GM19238 (cell line): Measurements from ENCODE around the gene UCK2.

ENCODE experiments used
- DNase-seq: peaks from one replicate; pipeline ENCODE4 v3.0.0; 2011; ENCODE audit warnings: low spot score; ENCODE audit not compliant: insufficient read length

Gene UCK2

DNA sequence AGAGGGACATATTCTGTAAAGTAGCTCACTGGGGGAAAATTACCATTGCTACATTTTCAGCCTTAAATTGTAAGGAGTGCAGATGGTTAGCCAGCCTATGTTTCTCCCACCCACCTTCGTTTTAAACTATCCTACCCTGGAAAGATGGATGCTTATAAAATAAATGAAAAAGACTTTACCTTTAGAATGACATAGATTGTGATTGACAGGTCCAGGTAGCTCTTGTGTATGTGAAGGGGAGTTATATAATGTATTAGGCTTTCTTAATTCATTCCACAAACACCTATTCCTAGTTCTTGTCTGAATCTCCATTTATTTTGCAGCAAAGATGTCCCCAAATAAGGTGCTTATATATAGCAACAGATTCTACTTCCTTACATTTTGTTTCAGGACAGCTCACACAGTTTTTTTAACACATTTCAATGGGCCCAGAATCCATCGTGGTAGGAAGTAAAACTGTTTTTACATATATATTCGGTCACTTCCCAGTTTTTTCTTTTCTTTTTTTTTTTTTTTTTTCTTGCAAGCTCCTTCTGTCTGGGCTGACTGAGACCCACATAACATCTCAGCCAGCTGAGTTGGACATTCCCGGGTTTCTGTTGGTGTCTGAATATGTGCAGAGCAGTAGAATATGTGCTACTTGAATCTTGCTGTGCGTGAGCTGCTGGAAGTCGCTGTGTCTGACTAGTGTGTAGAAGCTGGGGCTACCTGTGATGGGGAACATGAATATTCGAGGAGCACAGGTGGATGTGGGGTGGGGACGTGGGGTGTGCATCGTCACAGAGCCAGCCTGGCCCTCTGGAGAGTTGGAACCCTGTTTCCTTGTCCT lies 27.8 kb downstream of the UCK2 start:
- DNase-seq: no peak

DNA sequence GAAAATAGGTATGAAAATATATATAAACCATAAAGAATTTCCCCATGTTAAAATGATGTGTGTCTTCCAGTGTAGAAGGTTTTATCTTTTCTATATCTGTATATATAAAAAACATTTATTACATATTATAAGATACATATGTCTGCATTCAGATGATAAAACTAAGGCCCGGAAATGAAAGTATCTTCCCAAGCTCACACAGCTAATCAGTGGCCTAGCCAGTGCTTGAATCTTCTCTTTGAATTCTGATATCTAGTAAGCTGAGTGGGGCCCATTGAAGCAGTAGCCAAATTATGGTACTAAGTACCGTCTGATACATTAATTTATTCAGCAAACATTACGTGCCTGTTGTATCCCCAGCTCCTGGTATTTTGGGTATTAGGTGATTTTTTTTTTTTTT lies 28.6 kb downstream of the UCK2 start:
- DNase-seq: no peak

DNA sequence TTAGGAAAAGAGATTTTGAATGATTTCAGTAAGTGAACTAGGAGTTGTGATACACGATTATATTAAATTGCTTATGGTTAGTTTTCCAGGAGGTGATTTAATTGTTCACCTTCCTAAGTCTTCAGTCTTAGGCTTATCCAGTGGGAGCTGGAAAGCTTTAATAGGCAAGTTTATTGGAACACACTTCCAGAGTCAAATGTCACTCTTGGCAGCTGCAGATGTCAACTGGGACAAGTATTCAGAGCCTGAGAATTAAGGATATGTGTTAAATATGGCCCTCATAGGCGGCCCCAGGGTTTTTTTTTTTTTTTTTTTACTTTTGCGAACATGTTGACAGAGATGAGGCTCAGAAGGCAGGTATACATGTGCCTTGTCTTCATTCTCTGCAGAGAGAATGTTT lies 29.2 kb downstream of the UCK2 start:
- DNase-seq: no peak

DNA sequence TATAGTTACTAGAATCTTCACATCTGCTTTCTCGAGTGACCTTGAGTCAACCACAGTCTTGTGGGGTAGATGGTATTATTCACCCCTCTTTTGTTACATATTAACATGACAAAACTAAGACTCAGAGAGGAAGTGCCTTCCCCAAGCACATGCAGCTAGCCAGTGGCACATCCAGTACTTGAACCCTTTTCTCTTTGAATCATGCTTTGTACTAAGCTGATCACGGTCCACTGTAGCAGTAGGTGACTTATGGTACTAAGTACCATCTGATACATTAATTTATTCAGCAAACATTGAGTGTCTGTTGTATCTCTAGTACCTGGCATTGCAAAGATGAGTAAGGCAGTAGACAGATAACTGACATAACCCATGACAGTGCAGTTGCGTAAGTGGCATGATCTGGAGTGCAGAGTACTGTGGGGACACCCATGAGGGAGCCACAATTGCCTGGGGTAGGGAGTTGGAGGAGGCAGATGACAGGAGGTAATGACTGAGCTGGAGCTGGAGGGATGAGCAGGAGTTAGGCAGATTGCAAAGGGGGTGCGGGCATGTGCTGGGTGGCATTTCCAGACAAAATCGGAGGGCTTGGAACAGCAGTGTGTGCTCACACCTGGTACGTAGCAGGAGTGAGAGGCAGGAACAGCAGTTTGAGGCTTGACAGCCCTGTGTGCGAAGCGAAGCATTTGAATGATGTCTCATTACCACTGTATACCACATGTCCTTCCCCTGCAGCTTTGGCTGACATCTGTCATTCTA lies 29.8 kb downstream of the UCK2 start:
- peak; percentile 50 for DNase-seq

DNA sequence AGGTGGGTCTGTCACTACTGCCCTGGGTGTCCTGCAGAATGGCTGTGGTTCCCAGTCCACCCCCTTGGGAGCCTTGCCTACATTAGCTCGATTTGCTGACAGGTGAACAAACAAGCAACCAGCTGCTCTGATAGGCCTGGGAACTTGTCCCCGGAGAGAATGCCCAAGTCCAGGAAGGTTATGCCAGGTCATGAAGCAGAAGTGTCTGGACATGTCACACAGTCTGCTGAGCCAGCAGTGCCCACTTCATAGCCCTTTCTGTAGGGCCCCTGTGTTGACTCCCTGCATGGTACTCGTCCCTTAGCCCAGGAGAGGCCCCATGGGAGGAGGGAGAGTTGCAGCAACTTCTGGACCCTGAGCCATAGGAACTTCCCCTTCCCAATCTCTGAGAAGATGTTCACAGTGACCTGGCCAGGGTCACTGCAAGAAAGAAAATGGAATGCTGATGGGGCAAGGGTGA lies 31.0 kb downstream of the UCK2 start:
- DNase-seq: no peak

DNA sequence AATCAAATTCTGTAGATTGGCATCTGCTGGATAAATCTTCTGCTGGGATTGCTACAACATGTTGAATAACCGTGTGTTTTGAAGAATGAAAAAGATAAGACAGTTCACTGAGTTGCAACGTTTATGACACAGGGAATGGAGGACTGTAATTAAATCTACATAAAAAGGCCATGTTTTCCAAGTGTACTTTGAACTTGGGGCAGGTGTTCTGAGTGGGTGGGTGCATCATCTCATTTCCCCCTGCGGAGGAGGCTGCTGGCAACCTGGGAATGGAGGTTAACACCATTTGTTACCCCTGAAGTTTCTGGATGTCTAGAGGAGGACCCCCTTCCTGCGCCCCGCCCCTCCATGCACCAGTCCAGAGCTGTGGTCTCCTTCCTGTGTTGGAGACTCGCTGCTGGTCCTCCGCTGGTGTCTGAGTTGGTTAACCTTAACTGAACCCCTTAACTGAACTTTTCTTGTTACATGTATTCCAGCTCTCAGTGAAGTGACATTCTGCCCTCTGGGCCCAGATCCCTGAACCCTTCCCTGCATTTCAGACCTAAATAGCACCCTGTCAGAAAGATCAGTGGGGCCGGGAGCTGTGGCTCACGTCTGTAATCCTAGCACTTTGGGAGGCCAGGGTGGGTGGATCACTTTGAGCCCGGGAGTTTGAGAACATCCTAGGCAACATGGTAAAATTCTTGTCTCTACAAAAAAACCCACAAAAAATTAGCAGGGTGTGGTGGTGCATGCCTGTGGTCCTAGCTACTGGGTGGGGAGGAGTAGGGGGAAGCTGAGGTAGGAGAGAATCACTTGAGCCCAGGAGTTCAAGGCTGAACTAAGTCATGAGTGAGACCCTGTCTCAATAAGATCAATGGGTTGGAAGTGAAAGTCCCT lies 31.8 kb downstream of the UCK2 start:
- no peak for DNase-seq

DNA sequence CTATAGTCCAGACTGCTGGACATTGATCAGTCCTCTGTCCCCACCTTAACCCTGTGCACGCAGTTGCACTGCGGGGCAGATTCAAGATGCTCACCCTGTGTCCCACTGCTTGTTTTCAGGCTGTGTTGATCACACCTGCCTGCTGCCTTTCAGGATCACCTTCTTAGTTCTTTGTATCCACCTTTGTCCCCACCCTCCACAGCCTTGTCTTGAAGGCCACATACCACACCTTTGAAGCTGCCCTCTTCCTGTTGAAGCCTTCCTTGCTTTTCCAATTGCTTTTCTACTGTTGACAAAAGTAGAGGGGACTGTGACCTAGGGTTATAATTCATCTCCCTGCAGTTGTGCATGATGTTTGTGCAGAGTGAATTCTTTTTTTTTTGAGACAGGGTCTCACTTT lies 32.7 kb downstream of the UCK2 start:
- DNase-seq: no peak

DNA sequence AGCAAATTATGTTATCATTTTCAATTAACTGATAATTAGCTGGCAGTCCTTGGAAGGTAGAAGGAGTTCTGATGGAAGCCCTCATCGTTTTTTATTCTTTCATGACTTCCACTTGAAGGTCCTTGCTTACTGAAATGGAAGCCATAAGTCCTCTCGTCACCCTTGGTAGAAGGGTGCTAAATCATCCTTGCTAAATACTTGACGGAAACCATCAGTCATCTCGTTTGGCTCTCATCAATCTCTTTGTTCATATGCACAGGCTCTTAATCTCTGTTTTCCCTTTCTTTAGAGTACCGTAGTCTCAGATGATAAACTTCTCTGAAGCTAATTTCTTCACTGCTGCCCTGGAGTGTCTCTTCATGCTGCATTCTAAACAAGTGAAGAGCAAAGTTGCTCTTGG lies 34.5 kb downstream of the UCK2 start:
- DNase-seq: no peak

DNA sequence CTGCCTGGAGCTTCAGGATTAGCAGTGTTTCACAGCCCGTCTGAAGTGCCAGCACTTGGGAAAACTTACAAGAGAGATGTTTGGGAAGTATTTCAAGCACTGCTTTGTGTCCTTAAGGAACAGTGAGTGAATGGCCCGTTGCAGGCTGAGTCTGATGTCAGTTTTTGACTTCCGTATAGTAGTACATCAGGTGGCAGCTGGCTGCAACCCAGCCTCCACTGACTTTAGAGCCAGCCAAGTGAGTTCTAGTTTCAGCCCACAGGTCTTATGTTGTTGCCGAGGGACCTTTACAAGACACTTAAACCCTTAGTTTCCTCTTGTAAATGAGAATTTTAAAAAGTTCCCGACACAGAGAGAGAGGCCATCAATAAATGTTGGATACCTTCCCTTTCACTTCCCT lies 35.0 kb downstream of the UCK2 start:
- DNase-seq: no peak

DNA sequence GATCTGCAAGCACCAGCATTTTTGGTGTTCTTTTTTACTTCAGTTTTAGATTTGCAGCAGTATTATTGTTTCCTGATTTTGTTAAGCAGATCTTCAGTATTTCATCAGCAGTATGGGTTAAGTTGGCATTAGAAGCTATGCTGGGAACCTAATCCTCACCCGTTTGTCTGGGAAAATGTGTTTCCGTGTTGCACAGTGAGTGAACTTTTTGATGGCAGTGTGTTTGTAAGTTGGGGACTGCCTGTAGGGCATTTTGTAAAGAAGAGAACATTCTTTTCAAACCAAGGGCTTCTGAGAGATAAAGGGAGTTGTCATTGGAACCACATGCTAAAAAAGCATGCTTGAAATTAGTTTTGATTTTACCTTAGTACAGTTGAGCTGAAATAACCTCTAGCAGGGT lies 35.9 kb downstream of the UCK2 start:
- no peak for DNase-seq

DNA sequence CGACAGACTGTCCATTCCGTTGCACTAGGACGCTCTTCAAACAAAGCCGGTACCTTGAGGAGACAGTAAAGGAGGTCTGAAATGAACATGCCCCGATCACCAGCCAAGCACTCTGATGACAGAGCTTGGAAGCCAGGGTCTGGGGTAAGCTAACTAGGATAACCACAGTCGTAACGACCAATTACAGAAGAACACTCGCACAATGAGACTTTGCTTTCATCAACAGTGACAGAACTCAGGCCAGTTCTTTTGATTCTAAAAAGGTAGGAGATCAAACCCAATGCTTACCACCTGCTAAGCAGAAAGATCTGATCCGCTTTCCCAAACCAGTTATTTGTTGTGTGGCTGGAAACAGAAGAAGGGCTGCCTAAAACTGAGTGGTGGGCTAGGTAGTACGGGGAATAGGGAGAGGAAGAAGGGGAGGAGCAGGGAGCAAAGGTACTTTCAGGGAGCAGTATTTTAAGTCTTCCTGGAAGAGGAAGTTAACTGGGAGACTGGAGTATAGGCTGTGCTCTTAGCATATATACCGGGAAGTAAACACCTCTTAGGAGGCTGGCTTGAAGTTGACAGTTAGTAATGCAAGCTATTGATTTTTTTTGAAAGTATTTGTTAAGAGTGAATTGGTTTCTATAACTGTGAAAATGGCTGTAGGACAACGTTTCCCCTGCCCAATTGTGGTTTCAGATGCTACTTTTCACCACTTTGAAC lies 38.4 kb downstream of the UCK2 start:
- no peak for DNase-seq

DNA sequence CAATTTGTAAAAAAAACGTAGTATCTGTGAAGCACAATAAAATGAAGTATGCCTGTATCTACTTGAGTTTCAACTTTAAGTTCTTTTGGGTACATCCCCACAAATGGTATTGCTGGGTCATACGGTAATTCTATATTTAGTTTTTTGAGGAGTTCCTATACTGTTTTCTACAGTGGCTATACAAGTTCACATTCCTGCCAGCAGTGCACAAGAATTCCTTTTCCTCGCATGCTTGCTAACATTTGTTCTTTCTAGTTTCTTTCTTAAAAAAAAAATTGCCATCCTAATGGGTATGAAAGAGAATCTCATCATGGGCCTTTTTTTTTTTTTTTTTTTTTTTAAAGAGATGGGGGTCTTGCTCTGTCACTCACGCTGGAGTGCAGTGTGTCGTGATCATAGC lies 41.9 kb downstream of the UCK2 start:
- no peak for DNase-seq

DNA sequence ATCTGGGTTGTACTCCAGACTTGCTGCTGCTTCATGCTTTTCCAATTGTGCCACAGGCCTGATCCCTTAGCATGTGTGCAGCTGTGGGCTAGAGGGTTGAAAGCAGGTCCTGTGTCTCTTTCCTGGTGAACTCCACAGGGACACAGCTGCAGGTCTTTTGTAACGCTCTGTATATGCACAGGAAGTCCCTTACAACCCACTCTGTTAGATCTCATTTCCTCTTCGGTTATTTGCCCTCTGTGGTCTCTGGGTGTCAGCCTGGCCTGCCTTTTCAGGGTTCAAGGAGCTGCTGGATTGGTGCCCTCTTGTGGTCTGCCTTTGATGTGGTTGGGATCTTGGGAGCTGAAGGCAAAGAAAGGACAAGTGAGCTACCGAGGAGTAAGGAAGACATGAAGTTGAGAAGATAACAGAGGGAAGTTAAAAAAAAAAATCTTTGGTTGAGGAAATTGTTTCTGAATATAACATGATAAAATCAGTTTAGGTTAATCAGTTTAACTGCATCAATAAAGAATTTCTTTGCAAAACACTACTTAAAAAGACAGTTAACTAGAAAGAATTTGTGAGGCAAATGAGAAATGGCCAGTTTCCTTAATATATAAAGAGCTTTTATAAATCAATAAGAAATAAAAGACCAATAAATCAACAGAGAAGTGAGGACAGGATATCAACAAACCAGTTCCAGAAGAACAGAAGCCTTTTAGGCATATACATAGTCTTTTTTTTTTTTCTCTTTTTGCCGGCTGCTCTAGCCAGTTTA lies 44.1 kb downstream of the UCK2 start:
- DNase-seq: peak; percentile 32

DNA sequence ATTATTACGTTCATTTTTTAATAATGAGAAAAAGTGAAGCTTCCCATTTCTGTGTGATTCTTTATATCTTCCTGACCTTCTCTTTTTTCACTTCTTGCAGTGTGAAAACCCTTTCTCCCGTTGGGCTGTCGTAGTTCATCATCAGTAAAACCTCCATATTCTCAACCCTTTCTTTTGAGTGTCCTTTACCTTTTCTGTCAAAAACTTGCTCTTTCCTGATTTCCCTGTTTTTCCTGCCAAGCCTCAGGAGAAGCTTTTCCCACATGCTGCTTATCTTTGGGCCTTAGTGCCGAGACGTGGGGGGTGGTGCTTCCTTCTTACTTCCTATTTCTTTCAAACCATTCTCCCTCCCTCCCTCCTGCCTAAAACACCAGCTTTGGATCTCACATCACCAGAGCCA lies 46.1 kb downstream of the UCK2 start:
- no peak for DNase-seq

DNA sequence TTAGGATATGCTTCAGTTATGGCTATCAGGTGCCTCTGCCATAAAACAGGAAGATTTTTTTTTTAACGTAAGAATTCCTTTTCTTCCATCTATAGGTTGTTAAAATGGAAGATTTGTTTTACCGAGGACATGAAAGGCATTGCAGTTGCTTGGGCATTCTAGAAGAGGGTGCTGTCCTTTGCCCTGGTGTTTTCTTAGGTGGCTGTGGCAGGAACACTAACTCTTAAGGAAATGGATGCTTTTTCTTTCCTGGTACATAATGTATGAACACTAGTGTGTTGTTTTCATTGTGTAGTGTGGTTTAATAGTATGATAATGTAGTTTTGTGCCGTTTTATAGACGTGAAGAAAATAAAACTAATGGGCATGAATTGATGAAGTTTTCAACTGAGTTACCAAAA lies 47.2 kb downstream of the UCK2 start:
- DNase-seq: no peak

DNA sequence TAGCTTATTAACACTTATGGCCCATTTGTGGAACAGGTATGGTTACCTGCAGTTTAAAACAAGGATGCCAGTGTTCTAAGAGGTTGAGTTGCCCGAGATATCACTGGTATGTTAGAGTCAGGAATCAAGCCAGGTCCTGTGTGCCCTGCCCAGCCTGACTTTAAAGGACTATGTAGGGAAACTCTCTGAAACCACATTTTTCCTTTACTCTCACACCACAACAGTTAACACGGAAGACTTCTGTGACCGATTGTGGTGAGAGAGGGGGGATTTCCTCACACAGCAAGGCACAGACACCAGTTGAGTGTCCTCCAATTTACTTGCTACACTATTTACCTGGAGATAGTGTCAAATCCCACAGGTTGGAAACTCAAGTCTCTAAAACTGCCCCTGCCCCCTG lies 47.8 kb downstream of the UCK2 start:
- DNase-seq: no peak

DNA sequence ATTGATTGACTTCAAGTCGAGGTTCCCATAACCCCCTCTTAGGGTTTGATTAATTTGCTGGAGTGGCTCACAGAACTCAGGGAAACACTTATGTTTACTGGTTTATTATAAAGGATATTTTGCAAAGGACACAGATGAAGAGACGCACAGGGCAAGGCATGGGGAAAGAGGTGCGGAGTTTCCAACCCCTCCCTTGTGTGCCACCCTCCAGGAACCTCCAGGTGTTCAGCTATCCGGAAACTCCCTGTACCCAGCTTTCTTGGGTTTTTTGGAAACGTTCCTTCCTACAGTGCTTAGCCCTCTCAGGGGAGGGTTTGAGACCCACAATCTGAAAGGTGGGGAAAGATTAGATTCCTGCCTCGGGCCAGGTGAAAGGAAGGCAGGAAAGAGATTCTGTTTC lies 48.2 kb downstream of the UCK2 start:
- no peak for DNase-seq

DNA sequence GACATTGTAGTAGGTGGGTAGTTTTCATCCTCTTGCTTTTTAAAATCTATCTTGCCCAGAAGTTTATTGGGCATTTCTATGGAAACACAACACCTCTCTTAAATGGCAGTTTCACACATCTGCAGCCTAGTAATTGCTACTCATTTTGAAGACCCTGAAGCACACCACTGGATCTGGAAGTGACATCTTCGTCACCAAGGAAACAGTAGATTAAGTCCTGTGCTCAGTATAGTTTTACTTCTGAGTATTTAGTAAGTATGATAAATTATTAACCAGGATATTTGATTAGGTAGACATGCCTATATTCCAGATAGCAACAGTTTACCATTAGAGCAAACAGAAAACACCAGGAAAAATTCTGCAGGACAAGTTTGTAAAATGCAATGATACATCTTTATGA lies 48.7 kb downstream of the UCK2 start:
- DNase-seq: no peak

DNA sequence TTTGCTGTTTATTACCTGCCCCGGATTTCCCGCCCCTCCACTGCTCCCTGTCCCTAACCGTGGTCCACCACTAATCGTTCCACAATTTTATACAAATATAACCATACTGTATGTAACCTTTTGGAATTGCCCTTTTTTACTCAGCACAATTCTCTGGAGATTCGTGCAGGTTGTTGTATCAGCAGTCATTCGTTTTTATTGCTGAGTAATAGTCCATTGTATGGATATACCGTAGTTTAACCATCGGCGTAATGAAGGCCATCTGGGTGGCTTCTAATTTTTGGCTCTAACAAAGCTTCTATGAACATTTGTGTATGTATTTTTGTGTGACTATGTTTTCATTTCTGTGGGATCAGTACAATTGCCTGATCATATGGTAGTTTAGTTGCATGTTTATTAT lies 50.0 kb downstream of the UCK2 start:
- DNase-seq: no peak

DNA sequence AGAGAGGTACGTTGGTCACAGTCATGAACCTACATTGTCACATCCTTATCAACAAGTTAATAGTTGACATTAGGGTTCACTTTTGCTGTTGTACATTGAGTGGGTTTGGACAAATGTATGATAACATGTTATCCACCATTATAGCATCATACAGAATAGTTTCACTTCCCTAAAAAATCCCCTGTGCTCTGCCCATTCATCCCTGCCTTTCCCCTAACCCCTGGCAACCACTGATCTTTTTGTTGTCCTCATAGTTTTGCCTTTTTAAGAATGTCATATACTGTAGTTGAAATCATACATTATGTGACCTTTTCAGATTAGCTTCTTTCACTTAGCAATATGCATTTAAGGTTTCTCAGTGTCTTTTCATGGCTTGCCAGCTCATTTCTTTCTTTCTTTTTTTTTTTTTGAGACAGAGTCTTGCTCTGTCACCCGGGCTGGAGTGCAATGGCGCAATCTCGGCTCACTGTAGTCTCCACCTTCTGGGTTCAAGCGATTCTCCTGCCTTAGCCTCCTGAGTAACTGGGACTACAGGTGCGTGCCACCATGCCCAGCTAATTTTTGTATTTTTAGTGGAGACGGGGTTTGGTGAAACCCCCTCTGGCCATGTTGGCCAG lies 50.6 kb downstream of the UCK2 start:
- no peak for DNase-seq
